Measurements from ENCODE around the gene TIMM10B. TPM values are rescaled to one million over a fixed set of nuclear protein-coding genes. Genes with fewer than 3 reads are reported as not detected.

The TIMM10B gene
- total and polyA plus RNA-seq, 7 experiments from 2014 or later = 32.8 to 68.4 (median 56.1) TPM

- no peaks in the 10 kb centered on the region for H3K9me3 ChIP-seq (ENCODE audit: control insufficient read depth in 2 of 3, low read length in 3 of 3)
- intact Hi-C loops (cut with micrococcal nuclease) = no loop called here
- DNase-seq (no peak), ATAC-seq (no peak)
- Mint-ChIP-seq H3K4me3 (no peak overlapping the region), H3K36me3 (peaks cover 0 to 39% (median 23%) of the 10 kb centered on the region in 5 donors), H3K9me3 (no peaks in the 10 kb centered on the region), H3K27ac (no peak overlapping the region), H3K27me3 (no peaks in the 10 kb centered on the region), H3K4me1 (peaks cover 0 to 2% (median 0%) of the 10 kb centered on the region in 7 donors)
- H3K27ac ChIP-seq (ENCODE audit: low read depth, low read length) = no peak overlapping the region
- no peaks in the 10 kb centered on the region for H3K27me3 ChIP-seq (ENCODE audit: control insufficient read depth in 2 of 2, insufficient read depth in 2 of 2, low read length in 2 of 2)
- H3K36me3 ChIP-seq (ENCODE audit: control insufficient read depth in 2 of 3, insufficient read depth in 3 of 3, low read length in 3 of 3) = peaks cover 0 to 46% (median 0%) of the 10 kb centered on the region in 3 experiments
- ChIA-PET CTCF (interaction anchor here (1.1 kb wide), 1 partner anchor 15 kb away, joined by 3 read pairs; no protein-coding TSS in a partner anchor), POLR2A (no interaction called here)
- no peak overlapping the region for H3K4me3 ChIP-seq (ENCODE audit: low read length)
- no peaks in the 10 kb centered on the region for H3K4me1 ChIP-seq (ENCODE audit: control insufficient read depth in 2 of 2, insufficient read depth in 2 of 2, low read length in 2 of 2)
These were observed 22.2 kb upstream of the TIMM10B start for GRCh38 chr11:6459099-6459450.

DNA sequence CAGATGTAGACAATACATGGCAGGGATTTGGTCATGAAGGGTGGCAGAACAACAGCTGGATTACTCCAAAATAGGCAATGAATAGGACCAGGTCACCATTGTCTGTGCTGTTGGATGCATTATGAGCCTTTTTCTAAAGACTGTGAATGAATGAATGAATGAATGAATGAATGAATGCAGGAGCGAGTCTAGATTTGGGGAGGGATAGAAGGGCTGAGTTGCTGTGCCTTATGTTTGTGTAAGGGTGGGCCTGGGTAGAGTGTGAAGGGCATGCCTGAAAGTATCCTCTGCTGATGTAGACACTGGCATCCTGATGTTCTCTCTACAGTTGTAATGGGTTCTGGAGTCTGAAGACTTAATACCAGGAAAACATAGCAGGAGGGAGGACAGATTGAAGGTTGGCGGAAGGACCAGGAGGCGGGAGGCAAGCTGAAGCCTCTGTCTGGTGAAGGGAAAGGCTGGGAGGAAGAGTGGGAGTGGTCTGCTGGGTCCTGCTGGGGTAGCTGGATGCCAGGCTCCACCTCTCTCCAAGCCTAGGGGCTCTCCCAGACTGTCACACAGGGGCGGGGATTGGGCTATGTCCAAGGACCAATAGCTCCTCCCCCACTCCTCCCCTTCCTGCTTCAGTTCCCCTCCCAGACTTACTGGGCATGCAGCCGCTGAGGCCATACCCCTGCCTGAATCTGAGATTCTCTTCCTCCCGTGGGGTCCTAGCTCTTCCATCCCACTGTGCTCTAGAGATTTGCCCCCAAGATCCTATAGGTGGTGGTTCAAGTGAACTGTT is 12.4 kb upstream of the TIMM10B start:
- Mint-ChIP-seq H3K27me3 (peaks cover 0 to 24% (median 0%) of the 10 kb centered on the region in 5 donors), H3K9me3 (peaks cover 0 to 2% (median 0%) of the 10 kb centered on the region in 11 donors), H3K27ac (no peak overlapping the region), H3K36me3 (peaks cover 2 to 19% (median 12%) of the 10 kb centered on the region in 5 donors), H3K4me1 (peaks cover 12 to 22% (median 14%) of the 10 kb centered on the region in 7 donors), H3K4me3 (no peak overlapping the region)
- Histone ChIP-seq H3K4me3 (ENCODE audit: low read length) (no peak overlapping the region), H3K36me3 (ENCODE audit: control insufficient read depth in 2 of 3, insufficient read depth in 3 of 3, low read length in 3 of 3) (peaks cover 0 to 3% (median 0%) of the 10 kb centered on the region in 3 experiments), H3K4me1 (ENCODE audit: control insufficient read depth in 2 of 2, insufficient read depth in 2 of 2, low read length in 2 of 2) (peaks cover 7 to 11% of the 10 kb centered on the region in 2 donors), H3K9me3 (ENCODE audit: control insufficient read depth in 2 of 3, low read length in 3 of 3) (no peaks in the 10 kb centered on the region), H3K27ac (ENCODE audit: low read depth, low read length) (no peak overlapping the region), H3K27me3 (ENCODE audit: control insufficient read depth in 2 of 2, insufficient read depth in 2 of 2, low read length in 2 of 2) (no peaks in the 10 kb centered on the region)
- DNase-seq (no peak), ATAC-seq (peak; percentile 69)
- ChIA-PET CTCF (interaction anchor here (1.0 kb wide), 1 partner anchor 25 kb away, joined by 4 read pairs; no protein-coding TSS in a partner anchor), POLR2A (no interaction called here)
- intact Hi-C loops (cut with micrococcal nuclease) = no loop called here

DNA sequence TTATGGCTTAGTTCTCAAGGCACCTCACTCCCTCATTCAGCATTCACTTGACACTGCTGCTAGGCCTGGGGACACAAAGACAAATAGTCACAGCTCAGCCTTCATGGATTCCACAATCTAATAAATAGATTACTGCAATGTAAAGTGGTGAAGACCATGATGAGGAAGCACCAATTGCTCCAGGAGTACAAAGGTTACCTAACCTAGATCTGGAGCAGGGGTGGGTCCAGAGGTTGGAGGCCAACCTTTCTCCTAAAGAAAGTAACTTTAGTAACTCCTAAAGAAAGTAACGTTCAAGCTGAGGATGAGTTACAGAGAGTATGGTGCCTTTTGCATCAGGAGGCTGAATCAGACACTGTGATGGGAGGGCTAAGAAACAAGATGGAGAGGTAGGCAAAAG is 11.7 kb upstream of the TIMM10B start:
- intact Hi-C loops (cut with micrococcal nuclease) = no loop called here
- no peak for ATAC-seq
- no peaks in the 10 kb centered on the region for H3K36me3 ChIP-seq (ENCODE audit: control insufficient read depth in 2 of 3, insufficient read depth in 3 of 3, low read length in 3 of 3)
- peaks cover 12 to 26% (median 16%) of the 10 kb centered on the region in 7 donors for H3K4me1 Mint-ChIP-seq
- no peak overlapping the region for H3K4me3 Mint-ChIP-seq
- peaks cover 0 to 24% (median 0%) of the 10 kb centered on the region in 5 donors for H3K27me3 Mint-ChIP-seq
- H3K27ac Mint-ChIP-seq = no peak overlapping the region
- no peak overlapping the region for H3K27ac ChIP-seq (ENCODE audit: low read depth, low read length)
- no peaks in the 10 kb centered on the region for H3K27me3 ChIP-seq (ENCODE audit: control insufficient read depth in 2 of 2, insufficient read depth in 2 of 2, low read length in 2 of 2)
- peaks cover 7 to 11% of the 10 kb centered on the region in 2 donors for H3K4me1 ChIP-seq (ENCODE audit: control insufficient read depth in 2 of 2, insufficient read depth in 2 of 2, low read length in 2 of 2)
- no peaks in the 10 kb centered on the region for H3K9me3 ChIP-seq (ENCODE audit: control insufficient read depth in 2 of 3, low read length in 3 of 3)
- DNase-seq = no peak
- H3K4me3 ChIP-seq (ENCODE audit: low read length) = no peak overlapping the region
- ChIA-PET CTCF (no interaction called here), POLR2A (no interaction called here)
- peaks cover 0 to 2% (median 0%) of the 10 kb centered on the region in 11 donors for H3K9me3 Mint-ChIP-seq
- peaks cover 0 to 12% (median 5%) of the 10 kb centered on the region in 5 donors for H3K36me3 Mint-ChIP-seq

GRCh38 chr11:6472934-6473333 is 8.4 kb upstream of the TIMM10B start:
- H3K9me3 Mint-ChIP-seq = no peaks in the 10 kb centered on the region
- ChIA-PET POLR2A (interaction anchor here (0.9 to 3.5 kb wide), 6 partner anchors 10 to 138 kb away, joined by 3 to 20 read pairs (median 4); partner anchors contain the start of genes ARFIP2, SMPD1, TAF10 and TIMM10B), CTCF (interaction anchor here (1.0 to 2.2 kb wide), 4 partner anchors 28 to 94 kb away, joined by 3 to 8 read pairs (median 6); partner anchors contain the start of gene HPX)
- Histone ChIP-seq H3K27me3 (ENCODE audit: control insufficient read depth in 2 of 2, insufficient read depth in 2 of 2, low read length in 2 of 2) (no peaks in the 10 kb centered on the region), H3K9me3 (ENCODE audit: control insufficient read depth in 2 of 3, low read length in 3 of 3) (no peaks in the 10 kb centered on the region), H3K4me3 (ENCODE audit: low read length) (no peak overlapping the region), H3K4me1 (ENCODE audit: control insufficient read depth in 2 of 2, insufficient read depth in 2 of 2, low read length in 2 of 2) (peaks cover 7 to 11% of the 10 kb centered on the region in 2 donors), H3K36me3 (ENCODE audit: control insufficient read depth in 2 of 3, insufficient read depth in 3 of 3, low read length in 3 of 3) (peaks cover 0 to 12% (median 8%) of the 10 kb centered on the region in 3 experiments), H3K27ac (ENCODE audit: low read depth, low read length) (no peak overlapping the region)
- peak overlapping the region; percentile 57 to 89 (median 82) for H3K4me3 Mint-ChIP-seq
- peaks cover 12 to 29% (median 20%) of the 10 kb centered on the region in 7 donors for H3K4me1 Mint-ChIP-seq
- no peak for DNase-seq
- no peak for ATAC-seq
- peak overlapping the region in 8 of 9 donors; percentile 10 to 86 (median 74) for H3K27ac Mint-ChIP-seq
- H3K27me3 Mint-ChIP-seq = peaks cover 0 to 10% (median 0%) of the 10 kb centered on the region in 5 donors
- intact Hi-C loops (cut with micrococcal nuclease) = loop anchor here in 1 of 2 donors (1.0 to 5.0 kb wide), 3 partner anchors 8 to 238 kb away; partner anchors contain the start of genes ARFIP2, FHIP1B and TIMM10B
- peaks cover 0 to 9% (median 0%) of the 10 kb centered on the region in 5 donors for H3K36me3 Mint-ChIP-seq

- H3K4me3 ChIP-seq (ENCODE audit: low read length) = peak within 1 kb of the TSS; percentile 56
- intact Hi-C loops (cut with micrococcal nuclease) = loop anchor here in 1 of 2 donors (1.0 to 5.0 kb wide), 4 partner anchors 8 to 239 kb away; partner anchors contain the start of genes ARFIP2, FHIP1B and TIMM10B
- H3K36me3 ChIP-seq (ENCODE audit: control insufficient read depth in 2 of 3, insufficient read depth in 3 of 3, low read length in 3 of 3) = peaks cover 0 to 20% (median 13%) of the 10 kb centered on the region in 3 experiments
- H3K27ac Mint-ChIP-seq = peak within 1 kb of the TSS; percentile 40 to 90 (median 88)
- H3K4me3 Mint-ChIP-seq = peak within 1 kb of the TSS; percentile 78 to 90 (median 86)
- DNase-seq (peak; percentile 16 to 68 (median 44)), ATAC-seq (peak; percentile 86)
- POLR2A ChIA-PET = interaction anchor here (0.9 to 3.5 kb wide), 5 partner anchors 9 to 138 kb away, joined by 3 to 20 read pairs (median 4); partner anchors contain the start of genes ARFIP2, SMPD1, TAF10 and TIMM10B
- CTCF ChIA-PET = interaction anchor here (1.5 to 1.7 kb wide), 2 partner anchors 33 to 95 kb away, joined by 5 read pairs; partner anchors contain the start of gene HPX
- H3K4me1 Mint-ChIP-seq = peaks cover 12 to 30% (median 20%) of the 10 kb centered on the region in 7 donors
- H3K4me1 ChIP-seq (ENCODE audit: control insufficient read depth in 2 of 2, insufficient read depth in 2 of 2, low read length in 2 of 2) = peaks cover 7 to 11% of the 10 kb centered on the region in 2 donors
- H3K9me3 Mint-ChIP-seq = no peaks in the 10 kb centered on the region
- H3K27me3 Mint-ChIP-seq = peaks cover 0 to 10% (median 0%) of the 10 kb centered on the region in 5 donors
- peak within 1 kb of the TSS; percentile 71 for H3K27ac ChIP-seq (ENCODE audit: low read depth, low read length)
- H3K9me3 ChIP-seq (ENCODE audit: control insufficient read depth in 2 of 3, low read length in 3 of 3) = no peaks in the 10 kb centered on the region
- no peaks in the 10 kb centered on the region for H3K27me3 ChIP-seq (ENCODE audit: control insufficient read depth in 2 of 2, insufficient read depth in 2 of 2, low read length in 2 of 2)
- peaks cover 0 to 14% (median 0%) of the 10 kb centered on the region in 5 donors for H3K36me3 Mint-ChIP-seq
These were observed 7.6 kb upstream of the TIMM10B start, which contains the start of gene TRIM3 for GRCh38 chr11:6473451-6474412. TRIM3 (minus strand) TSS chr11:6473941; CDS start chr11:6465695, 8,246 bp downstream.
